IMR-90 (cell line): ENCODE results near the gene WDR70. TPM values are rescaled to one million over a fixed set of nuclear protein-coding genes. Genes with fewer than 3 reads are reported as not detected.

Experiments used
- ATAC-seq: fragments of 200-7000 bp; cut with Tn5 transposase; 2 replicates; pipeline ENCODE4 v1.9.1; 2020; ENCODE audit warnings: low read depth, mild to moderate bottlenecking, moderate library complexity
- BruUV-seq: library from RNA; stranded (reverse); fragments of 400-500 nt; replicated peaks from 2 replicates; lab custom pipeline; 2021; lab: Mats Ljungman, UMichigan
- CTCF ChIA-PET: fragments of 300-600 bp; formaldehyde crosslinking; extraction: SDS; loops from one replicate; lab custom pipeline; 2021; ENCODE audit warnings: antibody characterized with exemption; lab: Yijun Ruan, JAX
- POLR2A ChIA-PET: fragments of 300-600 bp; sonication (Branson Sonifier 250); formaldehyde crosslinking; loops from one replicate; lab custom pipeline; 2022; ENCODE audit warnings: antibody characterized with exemption; ENCODE audit not compliant: unreplicated experiment; lab: Charles Lee
- DNase-seq: peaks from one replicate; pipeline ENCODE4 v3.0.0; 2013
- H2AFZ ChIP-seq: replicated peaks from 2 replicates; pipeline ENCODE3; 2013; ENCODE audit warnings: low read length, mild to moderate bottlenecking; ENCODE audit not compliant: poor library complexity
- H2AK5ac ChIP-seq: 2 replicates; pipeline ENCODE4 v1.6.1; 2013; ENCODE audit warnings: low read depth, low read length, inconsistent platforms
- H2AK9ac ChIP-seq: replicated peaks from 2 replicates; pipeline ENCODE3; 2013; ENCODE audit warnings: mild to moderate bottlenecking, low read depth, low read length, moderate library complexity; ENCODE audit not compliant: poor library complexity
- H2BK120ac ChIP-seq: 2 replicates; pipeline ENCODE4 v1.6.1; 2013; ENCODE audit warnings: low read depth, low read length, inconsistent platforms
- H2BK15ac ChIP-seq: 3 replicates; pipeline ENCODE4 v1.6.1; 2013; ENCODE audit warnings: low read depth, low read length, inconsistent platforms
- H2BK20ac ChIP-seq: 2 replicates; pipeline ENCODE4 v1.6.1; 2013; ENCODE audit warnings: low read depth, mild to moderate bottlenecking, inconsistent platforms, low read length, moderate library complexity
- H2BK5ac ChIP-seq: 2 replicates; pipeline ENCODE4 v1.6.1; 2013; ENCODE audit warnings: mild to moderate bottlenecking, low read depth, low read length, inconsistent platforms; ENCODE audit not compliant: poor library complexity, severe bottlenecking
- H3K14ac ChIP-seq: replicated peaks from 2 replicates; pipeline ENCODE4 v1.6.1; 2013; ENCODE audit warnings: low read depth, low read length, inconsistent platforms
- H3K18ac ChIP-seq: 2 replicates; pipeline ENCODE4 v1.6.1; 2013; ENCODE audit warnings: low read depth, low read length, control low read depth
- H3K23ac ChIP-seq: 2 replicates; pipeline ENCODE4 v1.6.1; 2013; ENCODE audit warnings: low read depth, low read length, inconsistent platforms
- H3K27ac ChIP-seq: 2 replicates; pipeline ENCODE4 v1.5.1; 2013; ENCODE audit warnings: mild to moderate bottlenecking, control low read depth, low read length; ENCODE audit not compliant: insufficient read depth
- H3K27me3 ChIP-seq: 2 replicates; pipeline ENCODE4 v1.6.1; 2013; ENCODE audit warnings: low read length; ENCODE audit not compliant: control insufficient read depth, insufficient read depth
- H3K36me3 ChIP-seq: 2 replicates; pipeline ENCODE4 v1.6.1; 2013; ENCODE audit warnings: low read length, mixed read lengths; ENCODE audit not compliant: control insufficient read depth, insufficient read depth
- H3K4ac ChIP-seq: 2 replicates; pipeline ENCODE4 v1.6.1; 2013; ENCODE audit warnings: low read depth, low read length, inconsistent platforms
- H3K4me1 ChIP-seq: 2 replicates; pipeline ENCODE4 v1.6.1; 2013; ENCODE audit warnings: low read length, mixed read lengths; ENCODE audit not compliant: control insufficient read depth, insufficient read depth
- H3K4me2 ChIP-seq: 2 replicates; pipeline ENCODE4 v1.6.1; 2013; ENCODE audit warnings: low read depth, mild to moderate bottlenecking, control low read depth, low read length, moderate library complexity
- H3K4me3 ChIP-seq: 2 replicates; pipeline ENCODE4 v1.5.1; 2013; ENCODE audit warnings: low read depth, mild to moderate bottlenecking, control low read depth, low read length, moderate library complexity; ENCODE audit not compliant: insufficient read depth
- H3K56ac ChIP-seq: 2 replicates; pipeline ENCODE4 v1.6.1; 2013; ENCODE audit warnings: low read length, inconsistent platforms; ENCODE audit not compliant: insufficient read depth; ENCODE audit errors: extremely low read depth
- H3K79me1 ChIP-seq, 2 experiments: 2 replicates each; pipeline ENCODE4 v1.6.1; 2013; ENCODE audit warnings: low read length in 2 of 2, inconsistent platforms in 1 of 2, low read depth in 1 of 2
- H3K9ac ChIP-seq: 2 replicates; pipeline ENCODE4 v1.6.1; 2013; ENCODE audit warnings: low read depth, low read length, control low read depth
- H3K9me1 ChIP-seq: 2 replicates; pipeline ENCODE4 v1.6.1; 2013; ENCODE audit warnings: low read length, inconsistent platforms; ENCODE audit not compliant: insufficient read depth
- H3K9me3 ChIP-seq: 2 replicates; pipeline ENCODE4 v1.6.1; 2013; ENCODE audit warnings: low read length; ENCODE audit not compliant: control insufficient read depth, insufficient read depth
- H4K20me1 ChIP-seq: 2 replicates; pipeline ENCODE4 v1.6.1; 2013; ENCODE audit warnings: low read length, inconsistent platforms; ENCODE audit not compliant: insufficient read depth
- H4K5ac ChIP-seq: 2 replicates; pipeline ENCODE4 v1.6.1; 2013; ENCODE audit warnings: mild to moderate bottlenecking, low read depth, low read length, control low read depth
- H4K8ac ChIP-seq, 2 experiments: 2 replicates each; pipeline ENCODE4 v1.6.1; 2013; ENCODE audit warnings: low read depth in 2 of 2, low read length in 2 of 2, control low read depth in 1 of 2, inconsistent platforms in 1 of 2
- H4K91ac ChIP-seq: 2 replicates; pipeline ENCODE4 v1.6.1; 2013; ENCODE audit warnings: low read depth, low read length, inconsistent platforms; ENCODE audit not compliant: insufficient read depth
- BHLHE40 ChIP-seq: fragments of 150-350 bp; IDR thresholded peaks from 2 replicates; pipeline ENCODE4 v1.6.1; 2016; ENCODE audit warnings: mild to moderate bottlenecking, low read depth, low read length
- CEBPB ChIP-seq: IDR thresholded peaks from 2 replicates; pipeline ENCODE4 v1.6.1; 2012; ENCODE audit warnings: low read depth, low read length, improper control_type of control experiment
- CHD1 ChIP-seq: IDR thresholded peaks from 2 replicates; pipeline ENCODE4 v1.6.1; 2012; ENCODE audit warnings: low read depth, low read length, improper control_type of control experiment
- FOS ChIP-seq: fragments of 150-350 bp; IDR thresholded peaks from 2 replicates; pipeline ENCODE4 v1.6.1; 2016; ENCODE audit warnings: low read depth, low read length
- MAFK ChIP-seq: IDR thresholded peaks from 2 replicates; pipeline ENCODE4 v1.6.1; 2012; ENCODE audit warnings: low read depth, low read length, improper control_type of control experiment
- MAZ ChIP-seq: IDR thresholded peaks from 2 replicates; pipeline ENCODE4 v1.6.1; 2012; ENCODE audit warnings: low read depth, mild to moderate bottlenecking, low read length, improper control_type of control experiment, moderate library complexity, borderline replicate concordance
- MXI1 ChIP-seq: IDR thresholded peaks from 2 replicates; pipeline ENCODE4 v1.6.1; 2012; ENCODE audit warnings: low read depth, mild to moderate bottlenecking, low read length, moderate library complexity, borderline replicate concordance
- NFE2L2 ChIP-seq: fragments of 150-350 bp; IDR thresholded peaks from 2 replicates; pipeline ENCODE4 v1.6.1; 2016; ENCODE audit warnings: low read depth, mild to moderate bottlenecking, low read length
- POLR2A ChIP-seq: IDR thresholded peaks from 2 replicates; pipeline ENCODE4 v1.6.1; 2012; ENCODE audit warnings: mild to moderate bottlenecking, low read depth, low read length
- RAD21 ChIP-seq: IDR thresholded peaks from 2 replicates; pipeline ENCODE4 v1.6.1; 2012; ENCODE audit warnings: low read length, improper control_type of control experiment
- RCOR1 ChIP-seq: IDR thresholded peaks from 2 replicates; pipeline ENCODE4 v1.6.1; 2012; ENCODE audit warnings: mild to moderate bottlenecking, low read length, improper control_type of control experiment; ENCODE audit not compliant: insufficient replicate concordance
- RFX5 ChIP-seq: IDR thresholded peaks from 2 replicates; pipeline ENCODE4 v1.8.0; 2012; ENCODE audit warnings: low read depth, mild to moderate bottlenecking, low read length, moderate library complexity
- SMC3 ChIP-seq: fragments of 150-350 bp; IDR thresholded peaks from 2 replicates; pipeline ENCODE4 v1.6.1; 2016; ENCODE audit warnings: low read depth, mild to moderate bottlenecking, antibody characterized with exemption, low read length, moderate library complexity
- WGBS, 2 experiments: methylation state at CpG; one replicate each; pipeline versions ENCODE4 v1.1.5 to v1.1.7; 2013; ENCODE audit warnings: missing lambda C conversion rate in 2 of 2; ENCODE audit not compliant: insufficient read length in 1 of 2; ENCODE audit errors: extremely low coverage in 2 of 2; 5-methylcytosine and 5-hydroxymethylcytosine counted together
- dilution Hi-C: fragments of 300-500 bp; cut with HindIII; formaldehyde crosslinking; loops from one replicate; pipeline ENCODE4 v1.14.3; 2018; ENCODE audit warnings: low sequenced_read_pairs; ENCODE audit not compliant: unreplicated experiment
- in situ Hi-C: fragments of 300-500 bp; cut with MboI; formaldehyde crosslinking; loops from 3 replicates; pipeline ENCODE4 v1.14.3; 2019; ENCODE audit warnings: low sequenced_read_pairs, inconsistent platforms, mixed read lengths
- intact Hi-C: fragments of 100-400 bp; cut with micrococcal nuclease; formaldehyde crosslinking; loops from 2 replicates; pipeline ENCODE4 v1.10.0; 2022
- polyA plus RNA-seq, 3 experiments: library from polyadenylated mRNA; depleted of rRNA; stranded (reverse); fragments of >200 nt; gene quantifications; 2 replicates each; pipeline ENCODE4 v1.2.3, GENCODE V29; 2012; ENCODE audit warnings: low replicate concordance in 1 of 3
- total RNA-seq: library from RNA; depleted of rRNA; stranded (reverse); fragments of >200 nt; gene quantifications from 2 replicates; pipeline ENCODE4 v1.2.3, GENCODE V29; 2012
- TF ChIP-seq, protein P1 (sequence below): fragments of 150-350 bp; IDR thresholded peaks from 2 replicates; pipeline ENCODE4 v1.6.1; 2017; ENCODE audit warnings: mild to moderate bottlenecking, antibody characterized with exemption, low read length, low read depth
- TF ChIP-seq, protein P2 (sequence below): conservative IDR thresholded peaks from 2 replicates; pipeline ENCODE4 v1.5.1; 2012; ENCODE audit warnings: mild to moderate bottlenecking, low read depth, low read length, improper control_type of control experiment
- TF ChIP-seq, protein P3 (sequence below): fragments of 150-350 bp; IDR thresholded peaks from 2 replicates; pipeline ENCODE4 v1.6.1; 2016; ENCODE audit warnings: low read depth, mild to moderate bottlenecking, low read length, moderate library complexity, borderline replicate concordance

WDR70 gene
- total and polyA plus RNA-seq, 2 of the 4 experiments (the other 2 are of a cell fraction), result 16.7 to 29.9 TPM

DNA sequence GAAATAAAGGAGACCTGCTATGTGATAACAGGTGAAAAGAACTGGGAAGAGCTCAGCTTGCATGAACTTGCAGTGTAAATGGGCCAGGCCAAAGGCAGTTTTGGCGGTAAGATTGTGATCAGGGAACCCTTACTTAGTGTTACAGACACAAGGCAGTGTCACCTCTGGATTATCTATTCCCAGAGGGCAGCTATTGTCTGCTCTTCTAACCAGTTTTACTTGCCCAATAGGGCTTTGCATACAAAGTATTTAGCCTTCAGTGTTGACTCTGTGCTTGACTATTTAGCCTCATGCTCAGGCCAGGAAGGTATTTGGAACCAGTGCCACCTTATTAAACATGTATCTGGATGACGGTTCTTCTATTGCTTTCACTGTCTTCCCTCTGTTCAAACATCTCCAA is 422.4 kb downstream of the WDR70 start:
- CTCF ChIA-PET, result interaction anchor here (0.7 kb wide), 1 partner anchor 12 kb away, joined by 3 read pairs; no protein-coding TSS in a partner anchor
- Histone ChIP-seq H3K56ac (no peak overlapping the region), H4K91ac (no peak overlapping the region), H3K4ac (no peak overlapping the region), H3K9me1 (no peaks in the 10 kb centered on the region), H3K14ac (no peak overlapping the region), H3K4me1 (no peaks in the 10 kb centered on the region), H3K79me1 (no peaks in the 10 kb centered on the region), H3K9ac (no peak overlapping the region), H3K9me3 (no peaks in the 10 kb centered on the region), H3K36me3 (no peaks in the 10 kb centered on the region), H2BK5ac (no peak overlapping the region), H3K18ac (no peak overlapping the region), H2AFZ (no peak overlapping the region), H4K5ac (no peak overlapping the region), H3K4me3 (no peak overlapping the region), H3K4me2 (no peak overlapping the region), H2BK120ac (no peak overlapping the region), H3K23ac (no peak overlapping the region), H3K27ac (no peak overlapping the region), H4K20me1 (no peaks in the 10 kb centered on the region), H4K8ac (no peak overlapping the region), H2AK9ac (no peak overlapping the region), H2BK15ac (no peak overlapping the region), H2AK5ac (no peak overlapping the region), H2BK20ac (no peak overlapping the region), H3K27me3 (no peaks in the 10 kb centered on the region)
- intact Hi-C loops (no loop called here), in situ Hi-C loops (no loop called here), dilution Hi-C loops (no loop called here)
- 86% methylated on average over 1 of the region's 2 CpGs; no CpG with 5 or more reads in 1 of the 2 experiments for whole genome bisulfite sequencing, 2 experiments
- TF ChIP-seq, protein P1, sequence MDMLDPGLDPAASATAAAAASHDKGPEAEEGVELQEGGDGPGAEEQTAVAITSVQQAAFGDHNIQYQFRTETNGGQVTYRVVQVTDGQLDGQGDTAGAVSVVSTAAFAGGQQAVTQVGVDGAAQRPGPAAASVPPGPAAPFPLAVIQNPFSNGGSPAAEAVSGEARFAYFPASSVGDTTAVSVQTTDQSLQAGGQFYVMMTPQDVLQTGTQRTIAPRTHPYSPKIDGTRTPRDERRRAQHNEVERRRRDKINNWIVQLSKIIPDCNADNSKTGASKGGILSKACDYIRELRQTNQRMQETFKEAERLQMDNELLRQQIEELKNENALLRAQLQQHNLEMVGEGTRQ, result no peak
- TF ChIP-seq RCOR1, result no peak
- TF ChIP-seq, protein P2, sequence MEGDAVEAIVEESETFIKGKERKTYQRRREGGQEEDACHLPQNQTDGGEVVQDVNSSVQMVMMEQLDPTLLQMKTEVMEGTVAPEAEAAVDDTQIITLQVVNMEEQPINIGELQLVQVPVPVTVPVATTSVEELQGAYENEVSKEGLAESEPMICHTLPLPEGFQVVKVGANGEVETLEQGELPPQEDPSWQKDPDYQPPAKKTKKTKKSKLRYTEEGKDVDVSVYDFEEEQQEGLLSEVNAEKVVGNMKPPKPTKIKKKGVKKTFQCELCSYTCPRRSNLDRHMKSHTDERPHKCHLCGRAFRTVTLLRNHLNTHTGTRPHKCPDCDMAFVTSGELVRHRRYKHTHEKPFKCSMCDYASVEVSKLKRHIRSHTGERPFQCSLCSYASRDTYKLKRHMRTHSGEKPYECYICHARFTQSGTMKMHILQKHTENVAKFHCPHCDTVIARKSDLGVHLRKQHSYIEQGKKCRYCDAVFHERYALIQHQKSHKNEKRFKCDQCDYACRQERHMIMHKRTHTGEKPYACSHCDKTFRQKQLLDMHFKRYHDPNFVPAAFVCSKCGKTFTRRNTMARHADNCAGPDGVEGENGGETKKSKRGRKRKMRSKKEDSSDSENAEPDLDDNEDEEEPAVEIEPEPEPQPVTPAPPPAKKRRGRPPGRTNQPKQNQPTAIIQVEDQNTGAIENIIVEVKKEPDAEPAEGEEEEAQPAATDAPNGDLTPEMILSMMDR, result no peak
- TF ChIP-seq MAZ, result no peak
- TF ChIP-seq POLR2A, result no peak
- TF ChIP-seq CHD1, result no peak
- TF ChIP-seq CEBPB, result no peak
- TF ChIP-seq FOS, result no peak
- TF ChIP-seq MAFK, result no peak
- TF ChIP-seq BHLHE40, result no peak
- no peak for TF ChIP-seq SMC3
- TF ChIP-seq, protein P3, sequence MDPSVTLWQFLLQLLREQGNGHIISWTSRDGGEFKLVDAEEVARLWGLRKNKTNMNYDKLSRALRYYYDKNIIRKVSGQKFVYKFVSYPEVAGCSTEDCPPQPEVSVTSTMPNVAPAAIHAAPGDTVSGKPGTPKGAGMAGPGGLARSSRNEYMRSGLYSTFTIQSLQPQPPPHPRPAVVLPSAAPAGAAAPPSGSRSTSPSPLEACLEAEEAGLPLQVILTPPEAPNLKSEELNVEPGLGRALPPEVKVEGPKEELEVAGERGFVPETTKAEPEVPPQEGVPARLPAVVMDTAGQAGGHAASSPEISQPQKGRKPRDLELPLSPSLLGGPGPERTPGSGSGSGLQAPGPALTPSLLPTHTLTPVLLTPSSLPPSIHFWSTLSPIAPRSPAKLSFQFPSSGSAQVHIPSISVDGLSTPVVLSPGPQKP, result no peak
- no peak for TF ChIP-seq MXI1
- no peak for TF ChIP-seq NFE2L2
- no peak for TF ChIP-seq RAD21
- no peak for TF ChIP-seq RFX5
- no TSS peak for BruUV-seq
- ATAC-seq (no peak), DNase-seq (no peak)
- POLR2A ChIA-PET, result no interaction called here
